ENCODE results near the gene AP3S2. TPM values are rescaled to one million over a fixed set of nuclear protein-coding genes. Genes with fewer than 3 reads are reported as not detected.

Gene AP3S2
- total RNA-seq, 4 donors from 2014 or later: 20.9 to 90.0 (median 72.6) TPM

DNA sequence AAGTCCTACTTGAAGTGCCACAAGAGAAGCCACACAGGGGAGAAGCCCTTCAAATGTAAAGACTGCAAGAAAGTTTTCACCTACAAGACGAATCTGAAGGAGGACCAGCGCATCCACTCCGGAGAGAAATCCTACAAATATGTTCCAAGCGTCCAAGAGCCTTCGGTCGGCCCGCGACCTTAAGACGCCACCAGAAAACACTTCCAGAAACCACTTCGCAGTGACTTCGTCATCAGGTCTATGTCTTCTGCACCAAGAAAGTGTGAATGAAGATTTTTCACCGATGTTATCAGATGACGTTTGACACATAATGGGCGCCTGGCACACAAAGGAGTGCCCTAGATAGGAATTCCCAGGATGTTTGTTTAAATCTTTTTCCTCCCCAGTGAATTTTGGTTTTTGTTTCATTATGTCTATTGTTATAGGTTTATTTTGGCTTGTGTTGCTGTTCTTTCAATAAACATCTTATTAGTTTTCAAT, 43.0 kb upstream of the AP3S2 start:
- Histone ChIP-seq H3K27me3 (no peaks in the 10 kb centered on the region), H3K9me3 (no peaks in the 10 kb centered on the region), H3K4me3 (no peak overlapping the region), H3K36me3 (no peaks in the 10 kb centered on the region), H3K27ac (no peak overlapping the region), H3K4me1 (no peaks in the 10 kb centered on the region)
- whole genome bisulfite sequencing, 2 donors (ENCODE audit: low coverage in 1 of 2): 86 to 92% methylated on average over 3 to 14 of the region's 14 CpGs
- no peak for TF ChIP-seq POLR2A (IDR thresholded peaks at IDR 0.05)
- no peak for TF ChIP-seq POLR2AphosphoS5 (IDR thresholded peaks at IDR 0.05)
- TF ChIP-seq EP300 (IDR thresholded peaks at IDR 0.05; ENCODE audit: low read depth): no peak
- TF ChIP-seq, protein P1, sequence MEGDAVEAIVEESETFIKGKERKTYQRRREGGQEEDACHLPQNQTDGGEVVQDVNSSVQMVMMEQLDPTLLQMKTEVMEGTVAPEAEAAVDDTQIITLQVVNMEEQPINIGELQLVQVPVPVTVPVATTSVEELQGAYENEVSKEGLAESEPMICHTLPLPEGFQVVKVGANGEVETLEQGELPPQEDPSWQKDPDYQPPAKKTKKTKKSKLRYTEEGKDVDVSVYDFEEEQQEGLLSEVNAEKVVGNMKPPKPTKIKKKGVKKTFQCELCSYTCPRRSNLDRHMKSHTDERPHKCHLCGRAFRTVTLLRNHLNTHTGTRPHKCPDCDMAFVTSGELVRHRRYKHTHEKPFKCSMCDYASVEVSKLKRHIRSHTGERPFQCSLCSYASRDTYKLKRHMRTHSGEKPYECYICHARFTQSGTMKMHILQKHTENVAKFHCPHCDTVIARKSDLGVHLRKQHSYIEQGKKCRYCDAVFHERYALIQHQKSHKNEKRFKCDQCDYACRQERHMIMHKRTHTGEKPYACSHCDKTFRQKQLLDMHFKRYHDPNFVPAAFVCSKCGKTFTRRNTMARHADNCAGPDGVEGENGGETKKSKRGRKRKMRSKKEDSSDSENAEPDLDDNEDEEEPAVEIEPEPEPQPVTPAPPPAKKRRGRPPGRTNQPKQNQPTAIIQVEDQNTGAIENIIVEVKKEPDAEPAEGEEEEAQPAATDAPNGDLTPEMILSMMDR (IDR thresholded peaks at IDR 0.05): no peak
- in situ Hi-C loops (cut with MboI; ENCODE audit: low pct_ligation_motif_present in 1 of 4, low pct_unique_long_range_greater_than_20kb in 1 of 4, low sequenced_read_pairs in 3 of 4) (no loop called here), intact Hi-C loops (cut with DNase I; ENCODE audit: low total_unique reads) (no loop called here)
- no peak for DNase-seq

DNA sequence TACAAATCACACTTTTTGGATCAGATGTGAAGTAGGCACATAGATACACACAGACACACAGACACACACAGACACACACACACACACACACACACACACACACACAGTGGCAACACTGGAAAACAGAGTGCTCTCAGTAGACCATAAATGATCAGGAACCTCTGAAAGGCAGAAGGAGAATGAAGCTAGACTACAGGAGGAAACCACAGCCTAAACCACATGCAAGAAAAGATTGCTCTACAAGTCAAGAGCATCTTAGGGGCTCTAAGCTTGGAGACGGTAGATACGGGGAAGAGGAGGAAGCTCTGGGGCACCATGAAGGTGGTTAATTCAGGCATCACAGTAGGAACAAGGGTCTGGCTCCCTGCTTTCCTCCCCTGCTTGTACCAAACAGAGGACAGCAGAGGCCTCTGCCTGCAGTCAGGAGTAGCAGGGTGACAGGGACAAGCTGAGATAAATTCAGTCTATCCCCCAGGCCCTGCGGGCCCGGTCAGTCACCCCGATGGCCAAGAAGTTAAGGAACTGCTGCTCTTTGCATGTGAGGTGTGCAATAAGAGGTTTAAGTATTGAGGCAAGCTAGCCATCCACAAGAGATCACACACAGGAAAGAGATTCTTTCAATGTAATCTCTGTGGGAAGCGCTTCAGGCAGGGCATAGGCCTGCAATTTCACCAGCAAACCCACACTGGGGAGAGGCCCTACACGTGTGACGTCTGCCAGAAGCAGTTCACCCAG, 42.4 kb upstream of the AP3S2 start:
- no peaks in the 10 kb centered on the region for H3K4me1 ChIP-seq
- no peak for DNase-seq
- no peaks in the 10 kb centered on the region for H3K36me3 ChIP-seq
- in situ Hi-C loops (cut with MboI; ENCODE audit: low pct_ligation_motif_present in 1 of 4, low pct_unique_long_range_greater_than_20kb in 1 of 4, low sequenced_read_pairs in 3 of 4) (no loop called here), intact Hi-C loops (cut with DNase I; ENCODE audit: low total_unique reads) (no loop called here)
- no peak overlapping the region for H3K4me3 ChIP-seq
- no peak overlapping the region for H3K27ac ChIP-seq
- 75% methylated on average over 8 of the region's 8 CpGs; no CpG with 5 or more reads in 1 of the 2 donors for WGBS, 2 donors (ENCODE audit: low coverage in 1 of 2)
- TF ChIP-seq, protein P1 (IDR thresholded peaks at IDR 0.05): no peak
- TF ChIP-seq POLR2A (IDR thresholded peaks at IDR 0.05): no peak
- no peak for TF ChIP-seq POLR2AphosphoS5 (IDR thresholded peaks at IDR 0.05)
- TF ChIP-seq EP300 (IDR thresholded peaks at IDR 0.05; ENCODE audit: low read depth): no peak
- H3K9me3 ChIP-seq: no peaks in the 10 kb centered on the region
- no peaks in the 10 kb centered on the region for H3K27me3 ChIP-seq

DNA sequence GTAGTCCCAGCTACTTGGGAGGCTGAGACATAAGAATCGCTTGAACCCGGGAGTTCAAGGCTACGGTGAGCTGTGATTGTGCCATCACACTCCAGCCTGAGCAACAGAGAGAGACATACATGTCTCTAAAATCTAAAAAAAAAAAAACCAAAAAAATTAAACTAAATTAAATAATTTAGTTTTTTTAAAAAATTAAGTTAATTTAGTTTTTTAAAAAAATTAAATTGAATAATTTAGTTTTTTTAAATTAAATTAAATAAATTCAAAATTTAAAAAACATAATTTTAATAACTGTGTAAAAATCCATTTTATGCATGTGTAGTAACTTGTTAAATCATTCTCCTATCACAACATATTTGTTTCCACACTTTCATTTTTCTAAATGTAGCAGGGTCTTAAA, 39.1 kb upstream of the AP3S2 start:
- Histone ChIP-seq H3K27me3 (no peaks in the 10 kb centered on the region), H3K9me3 (no peaks in the 10 kb centered on the region), H3K4me3 (no peak overlapping the region), H3K36me3 (no peaks in the 10 kb centered on the region), H3K4me1 (no peaks in the 10 kb centered on the region), H3K27ac (no peak overlapping the region)
- TF ChIP-seq POLR2A (IDR thresholded peaks at IDR 0.05) (no peak), POLR2AphosphoS5 (IDR thresholded peaks at IDR 0.05) (no peak), EP300 (IDR thresholded peaks at IDR 0.05; ENCODE audit: low read depth) (no peak)
- TF ChIP-seq, protein P1 (IDR thresholded peaks at IDR 0.05): no peak
- no peak for DNase-seq
- in situ Hi-C loops (cut with MboI; ENCODE audit: low pct_ligation_motif_present in 1 of 4, low pct_unique_long_range_greater_than_20kb in 1 of 4, low sequenced_read_pairs in 3 of 4): no loop called here
- intact Hi-C loops (cut with DNase I; ENCODE audit: low total_unique reads): no loop called here
- WGBS, 2 donors (ENCODE audit: low coverage in 1 of 2): 96 to 98% methylated on average over 3 of the region's 3 CpGs

DNA sequence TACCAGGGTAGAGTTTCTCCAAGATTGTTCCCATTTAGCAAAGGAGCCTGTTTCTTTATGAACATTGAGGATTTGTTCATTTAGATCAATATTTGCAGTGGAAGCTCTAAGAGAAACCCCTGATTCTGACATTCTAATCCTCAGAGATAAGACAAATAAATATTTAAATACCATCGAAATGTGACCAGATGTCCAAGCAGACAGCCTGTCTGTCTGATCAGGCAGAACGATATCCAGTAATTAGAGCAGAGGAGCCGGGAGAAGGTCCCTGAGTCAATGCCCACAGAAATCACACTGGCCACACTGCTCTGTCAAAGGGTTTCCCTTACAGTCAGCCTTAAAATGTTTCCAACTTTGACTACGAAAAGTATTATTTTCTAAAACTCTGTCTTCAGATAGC, 34.6 kb upstream of the AP3S2 start:
- no peaks in the 10 kb centered on the region for H3K9me3 ChIP-seq
- H3K4me1 ChIP-seq: no peaks in the 10 kb centered on the region
- H3K27ac ChIP-seq: no peak overlapping the region
- WGBS, 2 donors (ENCODE audit: low coverage in 1 of 2): 72 to 77% methylated on average over 4 of the region's 4 CpGs
- H3K36me3 ChIP-seq: no peaks in the 10 kb centered on the region
- intact Hi-C loops (cut with DNase I; ENCODE audit: low total_unique reads) (no loop called here), in situ Hi-C loops (cut with MboI; ENCODE audit: low pct_ligation_motif_present in 1 of 4, low pct_unique_long_range_greater_than_20kb in 1 of 4, low sequenced_read_pairs in 3 of 4) (no loop called here)
- no peak for DNase-seq
- H3K4me3 ChIP-seq: no peak overlapping the region
- TF ChIP-seq POLR2AphosphoS5 (IDR thresholded peaks at IDR 0.05) (no peak), EP300 (IDR thresholded peaks at IDR 0.05; ENCODE audit: low read depth) (no peak)
- H3K27me3 ChIP-seq: no peaks in the 10 kb centered on the region

All from transverse colon (tissue), 4 donors.